HG03571 (cell line): Measurements from ENCODE around the gene FAM50B.

Source experiments
- ATAC-seq: cut with Tn5 transposase; IDR thresholded peaks from one replicate; pipeline ENCODE4 v1.9.1; 2021; ENCODE audit not compliant: unreplicated experiment

The FAM50B gene

DNA sequence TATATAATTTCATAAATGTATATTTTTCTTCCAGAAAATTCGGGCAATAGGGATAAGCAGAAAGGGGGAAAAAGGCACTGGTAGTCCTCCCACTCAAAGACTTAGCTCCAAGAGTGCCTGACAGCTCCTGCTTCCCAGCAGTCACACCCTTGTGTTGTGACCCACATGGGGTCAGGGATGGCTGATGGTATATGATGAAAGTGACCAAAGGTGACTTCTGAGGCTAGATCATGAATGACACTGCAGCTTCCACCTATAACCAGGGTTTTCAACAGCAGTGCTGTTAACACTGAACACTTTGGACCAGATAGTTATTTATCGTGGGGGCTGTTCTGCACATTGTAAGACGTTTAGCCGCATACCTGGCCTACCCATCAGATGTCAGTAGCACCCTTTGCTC is 22.3 kb downstream of the FAM50B start:
- ATAC-seq: no peak

DNA sequence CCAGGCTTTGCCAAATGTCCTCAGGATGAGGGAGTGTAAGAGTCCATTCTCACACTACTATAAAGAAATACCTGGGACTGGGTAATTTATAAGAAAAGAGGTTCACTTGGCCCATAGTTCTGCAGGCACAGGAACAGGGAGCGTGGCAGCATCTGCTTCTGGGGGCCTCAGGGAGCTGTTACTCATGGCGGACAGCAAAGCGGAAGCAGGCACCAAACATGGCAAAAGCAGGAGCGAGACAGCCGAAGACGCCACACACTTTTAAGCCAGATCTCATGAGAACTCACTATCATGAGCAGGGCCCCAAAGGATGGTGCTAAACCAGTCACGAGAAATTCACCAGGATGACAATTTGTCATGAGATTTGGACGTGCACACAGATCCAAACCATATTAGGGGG is 22.8 kb downstream of the FAM50B start:
- no peak for ATAC-seq

DNA sequence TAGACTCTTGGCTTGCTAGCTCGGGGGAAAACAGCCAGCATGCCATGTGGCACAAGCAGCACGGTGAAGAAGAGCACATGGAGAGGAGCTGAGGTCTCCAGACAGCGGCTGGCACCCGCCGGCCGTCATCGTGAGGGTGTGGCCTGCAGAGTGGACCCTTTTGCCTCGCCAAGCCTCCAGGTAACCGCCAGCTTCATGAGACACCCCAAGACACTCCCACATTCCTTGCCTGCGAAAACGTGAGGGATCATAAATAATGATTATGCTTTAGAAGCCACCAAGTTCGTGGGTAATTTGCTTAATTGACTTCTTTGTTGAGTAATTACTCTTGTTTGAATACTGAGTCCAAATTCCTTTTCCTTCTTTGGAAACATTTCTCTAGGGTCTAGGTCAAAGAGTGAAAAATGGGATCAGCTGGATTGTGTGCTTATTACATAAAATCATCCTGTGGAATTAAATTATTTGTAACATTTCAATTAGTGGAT is 23.2 kb downstream of the FAM50B start:
- no peak for ATAC-seq

DNA sequence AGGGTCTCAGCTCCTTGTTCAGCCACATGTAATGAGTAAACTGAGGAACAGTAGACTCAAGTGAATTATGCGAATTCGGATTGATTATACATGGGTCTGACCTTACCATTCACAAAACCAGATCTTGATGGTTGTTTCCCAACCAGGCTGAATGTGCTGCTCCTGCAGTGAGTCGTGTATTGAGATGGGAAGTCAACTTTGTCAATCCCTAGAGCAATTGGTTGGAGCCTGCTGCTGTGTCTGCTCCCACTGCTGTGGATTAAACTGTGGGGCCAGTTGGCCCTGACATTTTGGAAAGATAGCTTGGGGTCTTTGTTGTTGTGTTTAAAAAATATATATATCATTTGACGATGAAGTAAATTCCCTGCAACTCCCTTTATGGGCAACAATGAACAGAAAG is 23.9 kb downstream of the FAM50B start:
- no peak for ATAC-seq

DNA sequence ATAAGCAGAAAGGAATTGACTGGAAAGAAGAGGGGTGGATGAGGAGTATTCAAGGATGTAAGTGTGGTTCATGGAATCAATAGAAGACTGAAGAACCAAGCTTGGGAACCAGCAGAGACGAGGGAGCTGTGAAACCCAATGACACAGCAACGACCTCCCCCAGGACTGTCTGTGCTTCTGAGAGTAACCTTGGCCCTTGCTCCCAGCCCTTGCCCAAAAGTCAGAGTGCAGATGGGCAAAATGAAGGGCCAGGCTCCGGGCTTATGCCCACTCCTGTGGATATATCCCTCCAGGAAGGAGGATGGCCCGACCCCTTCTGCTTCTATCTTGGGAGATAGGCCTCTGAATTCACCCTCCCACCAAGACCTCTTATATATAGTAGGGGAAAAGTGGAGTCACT is 24.9 kb downstream of the FAM50B start:
- no peak for ATAC-seq

DNA sequence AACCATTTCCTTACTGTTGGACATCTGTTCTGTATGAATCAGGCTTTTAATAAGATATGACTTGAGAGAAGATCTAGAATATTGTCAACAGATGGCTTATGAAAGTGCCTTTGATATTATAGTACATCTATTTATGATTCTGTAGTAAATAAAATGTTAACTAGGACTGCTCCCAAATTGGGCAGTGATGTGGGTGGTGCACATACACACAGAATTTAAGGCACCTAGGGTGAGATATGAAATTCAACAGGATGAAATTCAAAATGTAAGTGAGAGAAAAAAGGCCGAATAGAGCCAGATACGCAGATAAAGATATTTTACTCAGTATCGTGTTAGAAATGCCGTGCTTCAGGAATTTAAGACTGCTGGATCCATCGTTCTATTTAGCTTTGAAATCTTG is 26.3 kb downstream of the FAM50B start:
- no peak for ATAC-seq

DNA sequence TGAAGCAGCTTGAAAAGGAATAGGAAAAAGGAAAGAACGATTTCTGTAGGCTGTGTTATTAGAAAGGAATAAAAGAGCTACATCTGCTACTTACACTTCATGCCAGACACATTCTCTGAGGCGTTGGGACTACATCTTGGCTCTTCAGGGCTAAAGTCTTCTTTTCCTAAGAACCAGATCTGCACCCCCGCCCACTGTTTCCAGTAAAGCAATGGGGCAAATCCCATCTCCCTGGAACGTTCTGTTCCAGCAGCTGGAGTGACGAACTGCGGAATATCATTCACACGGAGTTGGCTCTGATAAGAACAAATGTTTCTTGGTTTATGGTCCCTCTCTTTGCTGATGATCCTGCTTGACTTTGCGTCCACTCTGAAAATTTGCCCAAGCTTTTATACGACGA is 26.9 kb downstream of the FAM50B start:
- ATAC-seq: no peak

DNA sequence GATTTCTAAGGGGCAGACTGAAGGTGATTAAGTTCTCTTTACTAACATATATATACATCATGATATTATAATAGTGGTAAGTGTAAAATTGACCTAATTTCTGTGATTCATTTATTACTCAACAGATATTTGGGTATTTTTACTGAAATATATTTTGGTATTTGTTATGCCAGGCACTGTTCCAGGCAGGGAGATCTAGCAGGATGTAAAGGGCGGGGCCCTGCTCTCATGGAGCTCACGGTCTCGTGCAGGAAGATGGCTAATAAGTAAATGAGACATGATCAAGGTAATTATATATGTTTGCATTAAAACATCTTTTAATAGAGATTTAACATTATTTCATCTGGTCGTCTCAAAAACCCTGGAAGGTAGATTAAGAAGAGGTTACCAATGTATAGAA is 27.7 kb downstream of the FAM50B start:
- no peak for ATAC-seq

DNA sequence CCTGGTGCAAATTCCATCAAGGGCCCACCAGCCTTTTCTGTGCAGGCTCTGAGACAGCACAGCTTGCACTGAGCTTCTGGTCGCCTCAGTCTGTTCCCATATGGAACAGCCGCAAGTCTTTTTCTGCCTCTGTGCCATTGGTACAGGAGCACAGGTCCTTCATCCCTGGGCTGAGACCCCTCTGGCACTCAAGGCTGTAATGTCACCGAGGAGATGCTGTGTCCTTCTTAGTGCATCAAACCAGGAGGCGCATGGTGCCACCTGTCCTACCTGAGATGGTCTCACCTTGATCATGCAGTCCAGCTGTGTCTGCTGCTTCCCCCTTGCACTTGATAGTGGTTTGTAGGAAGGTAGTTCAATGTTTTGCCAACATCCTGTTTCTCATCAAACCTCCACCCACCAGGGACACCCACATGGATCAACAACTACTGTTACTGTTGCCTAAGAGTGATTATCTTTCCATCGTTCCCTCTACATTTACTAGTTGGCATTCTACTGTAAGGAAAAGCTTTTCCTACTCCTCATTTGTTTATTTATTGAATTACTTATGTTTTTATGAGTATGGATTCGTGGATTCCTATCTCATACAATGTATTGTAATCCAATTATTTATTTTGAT is 29.0 kb downstream of the FAM50B start:
- no peak for ATAC-seq

DNA sequence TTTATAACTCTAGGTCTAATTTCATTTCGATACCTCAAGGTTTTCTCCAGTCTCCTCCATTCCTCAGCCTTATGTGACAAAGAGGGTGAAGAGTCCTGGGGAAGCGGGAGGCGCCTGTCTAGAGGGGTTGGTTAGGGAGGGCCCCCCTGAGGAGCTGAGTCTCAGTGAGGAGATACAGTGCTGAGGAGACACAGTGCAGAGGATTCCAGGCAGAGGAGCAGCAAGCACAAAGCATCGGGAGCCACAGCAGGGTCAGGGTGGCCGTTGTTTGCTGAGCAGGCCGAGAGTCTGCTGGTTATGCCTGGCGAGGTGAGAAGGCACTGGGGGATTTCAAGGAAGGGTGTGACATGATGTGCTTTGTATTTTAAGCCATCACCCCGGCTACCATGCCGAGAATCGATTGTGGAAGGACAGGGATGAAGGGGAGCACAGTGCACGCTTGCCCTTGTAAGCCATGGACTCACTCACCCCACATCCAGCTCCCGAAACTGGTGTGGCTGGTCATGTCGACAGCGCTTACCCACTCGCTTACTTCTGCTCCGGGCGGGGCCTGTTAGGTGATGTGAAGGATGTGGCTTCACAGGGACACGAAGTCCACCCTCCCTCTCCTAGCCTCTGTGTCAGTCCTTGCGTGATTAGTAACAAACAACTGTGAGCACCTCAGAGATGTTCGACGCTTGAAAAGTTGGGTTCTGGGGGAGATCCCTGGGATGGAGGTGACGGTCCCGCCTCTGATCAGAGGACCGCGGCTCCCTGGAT is 30.2 kb downstream of the FAM50B start:
- ATAC-seq: no peak

DNA sequence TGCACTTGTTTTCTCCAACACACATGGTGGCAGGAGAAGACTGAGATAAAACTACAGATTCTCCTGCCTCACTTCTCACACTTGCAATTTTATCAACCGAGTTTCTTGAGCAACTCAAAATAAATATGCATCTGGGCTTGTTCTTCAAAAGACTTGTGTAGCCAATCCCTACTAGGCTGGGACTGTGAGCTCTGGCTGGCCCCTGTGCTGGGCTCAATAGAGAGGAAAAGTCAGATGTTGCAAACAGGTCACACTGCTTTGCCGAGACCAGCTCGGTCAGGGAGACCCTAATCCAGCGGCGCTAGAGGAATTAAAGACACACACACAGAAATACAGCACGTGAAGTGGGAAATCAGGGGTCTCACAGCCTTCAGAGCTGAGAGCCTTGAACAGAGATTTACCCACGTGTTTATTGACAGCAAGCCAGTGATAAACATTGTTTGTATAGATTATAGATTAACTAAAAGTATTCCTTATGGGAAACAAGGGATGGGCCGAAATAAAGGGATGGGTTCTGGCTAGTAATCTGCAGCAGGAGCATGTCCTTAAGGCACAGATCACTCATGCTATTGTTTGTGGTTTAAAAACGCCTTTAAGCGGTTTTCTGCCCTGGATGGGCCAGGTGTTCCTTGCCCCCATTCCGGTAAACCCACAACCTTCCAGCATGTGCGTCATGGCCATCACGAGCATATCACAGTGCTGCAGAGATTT is 32.7 kb downstream of the FAM50B start:
- ATAC-seq: no peak

DNA sequence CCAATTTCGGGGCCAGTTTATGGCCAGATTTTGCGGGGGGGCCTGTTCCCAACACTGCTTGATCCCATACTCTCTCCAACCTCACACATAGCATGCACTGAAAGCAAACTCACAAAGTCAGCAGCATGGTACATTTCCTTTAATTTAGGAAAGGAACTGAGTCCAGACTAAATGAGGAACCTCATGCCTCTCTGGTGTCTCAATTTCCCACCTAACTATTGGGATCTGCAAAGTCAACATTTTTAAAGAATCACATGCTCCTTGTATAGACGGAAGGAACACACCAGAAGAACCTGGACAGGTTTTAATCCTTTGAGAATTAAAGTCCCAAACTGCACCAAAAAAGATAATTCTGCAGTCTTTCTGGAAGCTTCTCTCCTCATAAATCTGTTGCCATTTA is 33.3 kb downstream of the FAM50B start:
- no peak for ATAC-seq

DNA sequence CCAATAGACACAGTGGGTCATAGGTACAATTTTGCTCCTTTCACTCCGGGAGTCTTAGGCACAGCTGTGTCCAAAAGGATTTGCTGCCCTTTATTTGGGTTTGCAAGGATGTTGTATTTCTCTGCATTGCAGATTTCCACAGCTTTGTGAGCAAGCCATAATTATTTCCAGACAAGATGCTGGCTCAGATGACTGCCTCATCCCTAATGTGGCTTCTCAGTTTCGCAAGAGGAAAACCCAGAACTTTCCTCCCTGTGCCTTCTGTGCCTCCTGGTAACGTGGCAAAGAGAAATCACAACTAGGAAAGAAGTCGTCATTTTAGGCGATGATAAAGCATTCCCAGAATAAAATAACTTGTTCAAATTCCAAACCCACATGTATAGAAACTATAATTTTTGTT is 33.7 kb downstream of the FAM50B start:
- ATAC-seq: no peak

DNA sequence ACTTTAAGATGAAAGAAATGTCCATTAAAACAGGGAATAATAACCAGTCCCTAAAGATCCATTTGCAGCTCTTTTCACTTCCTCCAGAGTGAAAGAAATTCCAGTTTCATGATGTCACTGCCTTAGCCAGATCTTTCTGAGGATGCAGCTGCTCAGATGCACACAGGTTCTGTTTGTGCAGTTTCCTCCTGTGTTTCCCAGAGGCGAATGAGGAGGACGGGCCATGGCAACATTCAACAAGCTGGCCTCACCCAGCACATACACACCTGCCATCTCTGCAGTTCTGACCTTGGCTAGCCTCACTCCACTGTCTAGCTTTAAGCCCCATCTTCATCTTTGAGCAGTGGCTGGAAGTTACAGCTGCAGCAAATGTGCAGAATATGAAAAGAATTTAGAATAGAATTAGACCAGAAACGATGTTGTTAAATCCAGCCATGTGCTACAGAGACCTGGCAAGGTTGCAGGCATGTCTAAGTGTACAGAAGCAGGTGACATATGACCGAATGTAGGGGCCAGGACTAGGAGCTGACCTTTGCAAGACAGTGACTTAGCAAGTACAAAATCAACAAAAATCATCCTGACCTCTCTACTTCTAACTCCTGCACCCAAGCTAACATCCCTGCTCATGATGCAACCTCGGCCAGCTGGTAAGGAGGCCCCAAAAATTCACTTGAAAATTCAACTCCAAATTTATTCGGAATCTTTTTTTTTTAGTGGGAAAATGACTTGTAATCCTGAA is 35.0 kb downstream of the FAM50B start:
- no peak for ATAC-seq

DNA sequence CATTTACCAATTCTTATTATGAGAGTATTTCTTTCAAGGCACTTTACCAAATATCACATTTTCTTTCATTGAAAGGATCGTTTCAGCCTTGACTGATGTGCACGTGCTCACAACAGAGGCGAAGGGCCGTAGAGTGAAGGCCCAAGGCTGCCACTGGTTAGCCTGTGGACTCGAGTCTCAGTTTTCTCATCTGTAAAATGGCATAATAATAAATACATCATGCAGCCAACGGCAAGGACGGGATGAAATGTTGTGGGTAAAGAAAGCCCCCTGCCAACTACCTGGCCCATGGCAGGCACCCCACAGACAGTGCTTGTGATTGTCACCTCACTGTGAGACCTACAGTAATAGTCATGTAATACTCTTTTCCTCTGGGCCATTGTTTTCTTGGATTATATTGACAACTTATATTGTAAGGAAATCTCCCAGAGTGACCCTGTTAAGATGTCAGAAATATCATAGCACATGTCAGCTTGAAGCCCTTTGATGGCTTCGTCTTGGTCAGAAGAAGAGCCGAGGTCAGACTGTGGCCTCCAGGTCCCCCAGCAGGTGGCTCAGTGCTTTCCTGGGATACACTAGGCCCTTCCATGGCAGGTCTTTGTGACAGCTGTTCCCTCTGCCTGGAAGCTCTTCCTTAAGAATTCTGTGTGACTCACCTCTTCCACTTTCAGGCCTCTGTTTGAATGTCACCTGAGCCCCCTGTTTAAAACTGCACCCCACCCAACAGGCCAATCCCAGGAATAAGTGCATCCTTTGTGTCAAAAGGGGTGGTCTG is 36.3 kb downstream of the FAM50B start:
- ATAC-seq: no peak

DNA sequence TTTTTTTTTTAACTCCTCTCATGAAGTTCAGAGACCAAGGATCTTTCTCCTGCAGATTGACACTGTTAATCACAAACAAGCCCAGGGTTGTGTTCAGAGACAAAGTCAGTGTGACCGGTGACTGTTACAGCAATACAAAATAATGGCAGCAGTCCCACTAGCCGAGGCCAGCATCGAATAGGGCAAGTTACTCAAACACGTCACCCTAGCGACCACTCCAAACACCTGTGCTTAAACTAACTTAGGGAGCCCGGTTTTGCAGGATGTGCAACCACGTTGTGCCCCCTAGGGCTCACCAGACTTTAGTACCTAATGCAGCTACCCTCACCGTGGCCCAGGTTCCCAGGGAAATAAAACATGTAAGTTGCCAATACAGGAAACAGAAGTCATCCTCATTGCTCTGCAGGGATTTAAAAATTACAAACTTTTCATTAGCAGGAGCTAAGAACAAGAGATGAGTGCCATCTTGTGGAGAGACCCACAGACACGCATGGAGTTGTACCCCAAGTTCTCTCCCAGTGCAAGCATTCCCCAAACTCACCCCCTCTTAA is 38.1 kb downstream of the FAM50B start:
- no peak for ATAC-seq

DNA sequence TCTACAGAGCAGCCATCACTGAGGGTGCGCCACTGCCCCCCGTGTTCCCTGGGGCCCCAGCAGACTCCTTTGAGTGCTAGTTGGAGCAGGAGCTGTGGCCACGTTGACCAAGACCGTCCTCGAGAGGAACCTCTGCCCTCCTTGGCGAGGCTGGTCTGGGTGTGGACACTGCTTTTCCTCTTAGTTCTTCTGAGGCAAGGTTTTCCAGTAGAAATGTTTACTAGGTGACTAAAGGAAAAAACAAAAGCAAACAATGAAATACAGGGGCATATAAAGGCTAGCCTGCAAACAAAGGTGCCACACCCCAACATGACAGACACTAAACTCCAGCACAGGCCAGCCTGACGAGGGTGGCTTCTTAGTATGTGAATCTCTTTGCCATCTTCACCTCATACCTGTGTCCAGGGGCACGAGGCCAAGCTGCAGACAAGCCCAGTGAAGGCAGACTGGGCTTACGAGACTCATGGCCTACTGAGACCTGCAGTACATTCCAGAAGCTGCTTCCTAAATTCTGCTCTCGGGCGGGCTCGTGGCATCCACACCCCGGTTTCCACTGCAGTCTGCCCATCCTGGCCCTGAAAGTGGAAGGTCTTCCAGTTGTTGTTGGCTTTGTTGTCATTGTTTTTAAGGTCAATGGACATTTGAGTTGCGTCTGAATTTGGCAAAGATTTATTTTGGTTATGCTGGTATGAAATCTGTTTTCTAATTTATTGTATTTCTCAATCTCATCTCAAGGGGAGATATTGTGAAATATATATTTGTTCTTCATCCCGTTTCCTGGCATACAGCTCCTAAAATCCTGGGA is 39.2 kb downstream of the FAM50B start:
- no peak for ATAC-seq

DNA sequence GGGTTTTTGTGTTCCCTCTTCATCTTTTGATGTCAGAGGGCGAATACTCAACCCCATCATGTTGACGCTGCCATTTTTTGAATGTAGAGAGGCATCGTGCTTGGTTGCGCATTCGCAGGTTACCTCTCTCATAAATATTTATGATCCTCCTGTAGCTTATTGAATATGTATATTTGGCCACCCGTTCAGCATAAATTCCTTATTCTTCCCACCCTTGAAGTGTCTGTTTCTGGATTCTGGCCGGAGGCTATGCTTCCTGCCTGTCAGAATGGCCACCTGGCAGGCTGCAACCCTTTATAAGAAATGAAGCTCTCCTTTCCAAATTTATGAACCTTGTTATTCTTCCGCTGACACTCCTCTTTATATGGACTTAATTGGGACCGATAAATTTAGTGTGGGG is 40.9 kb downstream of the FAM50B start:
- no peak for ATAC-seq

DNA sequence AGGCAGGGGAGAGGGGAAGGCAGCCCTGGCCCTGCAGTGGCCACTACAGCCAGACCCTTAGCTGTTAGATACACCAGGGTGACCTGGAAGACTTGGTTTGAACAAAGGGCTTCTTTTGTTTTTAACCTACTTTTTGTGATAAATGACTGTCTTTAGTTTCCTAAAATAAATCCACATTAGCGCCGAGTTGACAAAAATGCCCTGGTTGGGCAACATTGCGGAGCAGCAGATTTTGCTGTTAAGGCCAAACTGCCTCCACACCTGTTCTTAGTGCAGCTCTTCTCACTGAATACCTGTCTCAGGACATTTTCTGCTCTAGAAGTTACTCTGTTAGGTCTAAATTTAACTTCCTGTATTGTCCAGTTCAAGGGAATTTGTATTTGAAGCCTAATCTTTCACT is 42.7 kb downstream of the FAM50B start:
- no peak for ATAC-seq

DNA sequence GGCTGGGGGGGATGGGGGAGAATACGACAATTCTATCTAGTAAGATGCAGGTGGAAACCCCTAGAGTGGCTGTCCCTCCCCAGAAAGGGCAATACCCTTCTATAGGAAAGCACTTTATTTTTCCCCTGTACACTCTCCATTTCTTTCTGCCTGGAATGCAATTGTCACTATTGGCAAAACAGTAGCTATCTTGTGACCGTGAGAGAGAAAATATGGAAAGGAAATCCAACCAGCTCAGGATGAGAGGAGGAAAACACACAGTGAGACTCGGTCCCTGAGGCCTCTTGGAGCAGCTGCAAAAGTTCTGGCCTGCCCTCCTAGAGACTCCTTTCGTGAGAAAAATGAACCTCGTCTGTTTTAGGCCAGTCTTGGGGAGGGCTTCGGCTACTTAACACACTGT is 43.4 kb downstream of the FAM50B start:
- ATAC-seq: no peak
